GM18511 (cell line): ENCODE data around the gene ABCG4.

Experiments used
- ATAC-seq: cut with Tn5 transposase; IDR thresholded peaks from one replicate; pipeline ENCODE4 v1.9.1; 2021; ENCODE audit warnings: mild to moderate bottlenecking, moderate library complexity; ENCODE audit not compliant: unreplicated experiment

The ABCG4 gene

GRCh38 chr11:119205080-119205479 is 56.2 kb downstream of the ABCG4 start:
- no peak for ATAC-seq

DNA sequence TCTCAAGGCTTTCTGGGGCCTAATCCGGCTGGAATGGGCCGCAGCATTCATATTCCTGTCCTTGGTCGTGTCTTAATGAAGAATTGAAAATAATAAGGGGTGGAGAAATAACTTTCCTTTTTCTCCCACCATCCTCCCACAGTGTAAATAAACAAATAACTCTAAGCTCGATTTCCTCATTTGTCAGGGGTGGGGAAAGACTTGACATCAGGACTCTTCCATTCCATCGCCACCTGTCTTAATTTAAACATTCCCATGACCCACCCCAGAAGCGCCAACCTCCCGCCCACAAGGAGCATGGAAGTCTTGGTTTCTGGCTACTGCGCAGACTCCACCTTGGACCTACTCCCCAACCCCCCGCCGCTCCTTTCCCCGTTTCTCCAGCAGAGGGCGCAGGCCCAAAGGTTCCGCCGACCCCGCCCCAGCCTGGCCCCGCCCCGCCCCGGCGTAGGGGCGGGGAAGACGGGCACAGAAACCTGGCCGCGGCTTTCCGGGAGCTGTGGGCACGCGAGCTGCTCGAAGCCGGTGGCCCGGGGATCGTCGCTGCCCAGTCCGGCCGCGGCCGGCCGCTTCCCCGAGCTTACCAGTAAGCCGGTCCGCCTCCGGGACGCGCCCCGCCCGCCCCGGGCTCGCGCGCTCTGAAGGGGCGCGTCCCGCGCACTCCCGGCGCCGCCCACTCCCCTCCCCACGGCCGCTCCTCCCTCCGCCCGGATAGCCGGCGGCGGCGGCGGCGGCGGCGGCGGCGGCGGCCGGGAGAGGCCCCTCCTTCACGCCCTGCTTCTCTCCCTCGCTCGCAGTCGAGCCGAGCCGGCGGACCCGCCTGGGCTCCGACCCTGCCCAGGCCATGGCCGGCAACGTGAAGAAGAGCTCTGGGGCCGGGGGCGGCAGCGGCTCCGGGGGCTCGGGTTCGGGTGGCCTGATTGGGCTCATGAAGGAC is 57.0 kb downstream of the ABCG4 start, which contains the start of gene CBL:
Gene CBL (plus strand): TSS at position 766 of the 937 bp plus-strand sequence. CDS start 79 bp downstream, at position 845.
- ATAC-seq, result peak; percentile 85

GRCh38 chr11:119206511-119207414 is 57.9 kb downstream of the ABCG4 start:
- ATAC-seq, result peak; percentile 39

DNA sequence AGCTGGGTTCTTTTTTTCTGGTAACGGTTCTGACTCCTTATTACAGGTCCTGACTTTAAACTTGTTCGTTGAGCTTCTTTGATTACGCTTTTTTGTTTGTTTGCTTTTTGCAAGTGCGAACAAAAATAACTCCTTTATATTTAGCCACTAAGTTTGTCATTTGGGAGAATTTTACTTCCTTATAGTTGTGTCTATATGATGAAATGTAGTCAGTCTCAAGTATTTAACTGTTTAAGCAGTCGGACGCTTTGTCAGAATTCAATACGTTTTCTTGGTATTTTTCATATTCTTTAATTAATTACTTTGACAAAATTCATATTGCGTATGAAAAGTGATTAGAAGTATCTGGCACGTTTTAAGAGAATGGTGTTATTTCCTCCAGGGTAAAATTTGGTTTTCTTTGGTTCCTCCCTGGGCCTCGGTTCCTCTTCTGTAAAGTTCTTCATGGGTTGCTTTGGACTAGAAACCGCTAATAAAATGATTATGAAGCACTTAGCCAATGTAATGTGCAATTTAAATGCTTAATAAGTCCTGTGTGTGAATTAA is 58.6 kb downstream of the ABCG4 start:
- ATAC-seq, result no peak

DNA sequence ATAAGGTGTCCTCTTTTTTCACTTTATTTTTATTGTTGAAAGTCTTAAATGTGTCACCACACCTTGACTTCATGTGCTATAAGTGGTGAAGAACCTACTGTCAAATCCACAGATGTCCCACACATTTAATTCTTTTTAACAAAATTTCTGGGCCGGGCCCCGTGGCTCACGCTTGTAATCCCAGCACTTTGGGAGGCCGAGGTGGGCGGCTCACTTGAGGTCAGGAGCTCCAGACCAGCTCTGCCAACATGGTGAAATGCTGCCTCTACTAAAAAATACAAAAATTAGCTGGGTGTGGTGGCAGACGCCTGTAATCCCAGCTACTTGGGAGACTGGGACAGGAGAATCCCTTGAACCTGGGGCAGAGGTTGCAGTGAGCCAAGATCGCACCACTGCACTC is 60.3 kb downstream of the ABCG4 start:
- no peak for ATAC-seq

DNA sequence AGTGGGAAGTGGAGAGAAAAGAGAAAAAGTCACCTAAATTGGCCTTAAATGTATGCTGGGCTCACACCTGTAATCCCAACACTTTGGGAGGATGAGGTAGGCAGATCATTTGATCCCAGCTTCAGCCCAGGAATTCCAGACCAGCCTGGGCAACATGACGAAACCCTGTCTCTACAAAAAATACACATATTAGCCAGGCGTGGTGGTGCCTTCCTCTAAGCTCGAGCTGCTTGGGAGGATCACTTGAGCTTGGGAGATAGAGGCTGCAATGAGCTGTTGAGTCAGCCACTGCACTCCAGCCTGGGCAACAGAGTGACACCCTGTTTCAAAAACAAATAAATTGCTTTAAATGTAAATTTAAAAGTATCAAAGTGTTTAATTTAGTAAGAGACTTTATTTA is 61.2 kb downstream of the ABCG4 start:
- ATAC-seq, result no peak
